Activated T-helper 2 cell treated with anti-CD3 and anti-CD28 coated beads, Interferon-gamma antibody, Interleukin-2, Interleukin-4, amounts not matched to agents 10 μg/mL and 5 μg/mL and 100 μg/mL, durations not matched to agents 14 hours and 24 hours and 36 hours (primary cell): Measurements from ENCODE around the gene KRI1. TPM values are rescaled to one million over a fixed set of nuclear protein-coding genes. Genes with fewer than 3 reads are reported as not detected.

Experiments used
- total RNA-seq: library from RNA; stranded (reverse); gene quantifications from 2 replicates; pipeline ENCODE4 v1.2.3, GENCODE V29; 2022

KRI1 gene
- total RNA-seq, 1 donor from 2014 or later: 69.5 TPM

Other genes starting within 250 kb of the KRI1 start
- gene FDX2, start 250.0 kb downstream of the KRI1 start, total RNA-seq: 16.8 and 18.0 TPM in 2 replicates
- gene RAVER1, start 232.5 kb downstream of the KRI1 start, total RNA-seq: 90.3 and 91.1 TPM in 2 replicates
- gene ICAM3, start 226.4 kb downstream of the KRI1 start, total RNA-seq: 115 and 116 TPM in 2 replicates
- gene TYK2, start 185.4 kb downstream of the KRI1 start, total RNA-seq: 250 TPM in 2 replicates
- 285 and 300 TPM in 2 replicates for gene CDC37, start 162.5 kb downstream of the KRI1 start, total RNA-seq
- gene PDE4A, start 145.5 kb downstream of the KRI1 start, total RNA-seq: 105 TPM in 2 replicates
- 75.2 and 76.1 TPM in 2 replicates for gene KEAP1, start 62.7 kb downstream of the KRI1 start, total RNA-seq
- gene S1PR5, start 48.6 kb downstream of the KRI1 start, total RNA-seq: 0.23 TPM in 1 of 2 replicates, not detected in the other
- 34.1 and 37.2 TPM in 2 replicates for gene ATG4D, start 22.1 kb downstream of the KRI1 start, total RNA-seq
- 45.9 and 46.9 TPM in 2 replicates for gene CDKN2D, start 3.0 kb upstream of the KRI1 start, total RNA-seq
- not detected in 2 replicates for gene AP1M2, start 21.3 kb upstream of the KRI1 start, total RNA-seq
- 83.0 and 87.4 TPM in 2 replicates for gene SLC44A2, start 59.5 kb upstream of the KRI1 start, total RNA-seq
- gene ILF3, start 88.3 kb upstream of the KRI1 start, total RNA-seq: 509 and 523 TPM in 2 replicates
- gene QTRT1, start 135.4 kb upstream of the KRI1 start, total RNA-seq: 67.2 and 75.0 TPM in 2 replicates
- 185 and 198 TPM in 2 replicates for gene DNM2, start 152.1 kb upstream of the KRI1 start, total RNA-seq